ENCODE data around the gene NTSR2. TPM values are rescaled to one million over a fixed set of nuclear protein-coding genes. Genes with fewer than 3 reads are reported as not detected.

NTSR2 gene
- total and polyA plus RNA-seq, 9 donors: 0.33 to 3.8 (median 0.97) TPM; not detected in 2

- no peak for DNase-seq
- 78 to 83% (median 80%) methylated on average over 7 of the region's 7 CpGs for WGBS, 3 donors
- no peak for TF ChIP-seq CTCF (IDR thresholded peaks at IDR 0.05)
- no peak for TF ChIP-seq EP300 (IDR thresholded peaks at IDR 0.05)
- TF ChIP-seq POLR2A (IDR thresholded peaks at IDR 0.05): no peak
- Histone ChIP-seq H3K4me1 (ENCODE audit: insufficient read depth) (no peaks in the 10 kb centered on the region), H3K27ac (no peak overlapping the region), H3K27me3 (no peaks in the 10 kb centered on the region), H3K9me3 (no peaks in the 10 kb centered on the region), H3K4me3 (no peak overlapping the region), H3K36me3 (peaks cover 7% of the 10 kb centered on the region)
- intact Hi-C loops (cut with DNase I): no loop called here
Measured at GRCh38 chr2:11642972-11643371, 27.0 kb downstream of the NTSR2 start.

GRCh38 chr2:11640132-11640531 is 29.9 kb downstream of the NTSR2 start:
- no peaks in the 10 kb centered on the region for H3K27me3 ChIP-seq
- H3K36me3 ChIP-seq: peaks cover 7% of the 10 kb centered on the region
- H3K4me3 ChIP-seq: no peak overlapping the region
- peak in 1 of 5 donors; percentile 27 for DNase-seq
- no peak overlapping the region for H3K27ac ChIP-seq
- no peaks in the 10 kb centered on the region for H3K4me1 ChIP-seq (ENCODE audit: insufficient read depth)
- no peaks in the 10 kb centered on the region for H3K9me3 ChIP-seq
- TF ChIP-seq POLR2A (IDR thresholded peaks at IDR 0.05): no peak
- WGBS, 3 donors: 92 to 93% (median 92%) methylated on average over 27 of the region's 27 CpGs
- intact Hi-C loops (cut with DNase I): no loop called here

- Histone ChIP-seq H3K4me1 (ENCODE audit: insufficient read depth) (no peaks in the 10 kb centered on the region), H3K27me3 (no peaks in the 10 kb centered on the region), H3K9me3 (no peaks in the 10 kb centered on the region), H3K36me3 (peaks cover 7% of the 10 kb centered on the region), H3K27ac (no peak overlapping the region), H3K4me3 (no peak overlapping the region)
- intact Hi-C loops (cut with DNase I): no loop called here
- no peak for DNase-seq
- 81 to 87% (median 83%) methylated on average over 5 of the region's 5 CpGs for WGBS, 3 donors
- TF ChIP-seq EP300 (IDR thresholded peaks at IDR 0.05) (no peak), POLR2A (IDR thresholded peaks at IDR 0.05) (no peak), CTCF (IDR thresholded peaks at IDR 0.05) (no peak)
Measured at GRCh38 chr2:11639503-11639902, 30.5 kb downstream of the NTSR2 start.

GRCh38 chr2:11637546-11637945 is 32.4 kb downstream of the NTSR2 start:
- H3K4me3 ChIP-seq: no peak overlapping the region
- no peak overlapping the region for H3K27ac ChIP-seq
- TF ChIP-seq EP300 (IDR thresholded peaks at IDR 0.05) (no peak), CTCF (IDR thresholded peaks at IDR 0.05) (no peak), POLR2A (IDR thresholded peaks at IDR 0.05) (no peak)
- intact Hi-C loops (cut with DNase I): no loop called here
- no peaks in the 10 kb centered on the region for H3K4me1 ChIP-seq (ENCODE audit: insufficient read depth)
- H3K36me3 ChIP-seq: peaks cover 7% of the 10 kb centered on the region
- 71 to 79% (median 74%) methylated on average over 15 of the region's 15 CpGs for WGBS, 3 donors
- DNase-seq: no peak
- no peaks in the 10 kb centered on the region for H3K27me3 ChIP-seq
- H3K9me3 ChIP-seq: no peaks in the 10 kb centered on the region

- no peak for DNase-seq
- H3K36me3 ChIP-seq: peaks cover 7% of the 10 kb centered on the region
- no peak overlapping the region for H3K4me3 ChIP-seq
- H3K27me3 ChIP-seq: no peaks in the 10 kb centered on the region
- no peaks in the 10 kb centered on the region for H3K4me1 ChIP-seq (ENCODE audit: insufficient read depth)
- no peak overlapping the region for H3K27ac ChIP-seq
- no peaks in the 10 kb centered on the region for H3K9me3 ChIP-seq
- intact Hi-C loops (cut with DNase I): no loop called here
- TF ChIP-seq EP300 (IDR thresholded peaks at IDR 0.05) (no peak), POLR2A (IDR thresholded peaks at IDR 0.05) (no peak), CTCF (IDR thresholded peaks at IDR 0.05) (no peak)
- WGBS, 3 donors: 68% methylated on average over 11 of the region's 11 CpGs
Measured at GRCh38 chr2:11636593-11637295, 33.3 kb downstream of the NTSR2 start.

Measured in ovary (tissue), 9 donors.